Head of caudate nucleus (tissue), 42 donors: ENCODE measurements around the gene CACNA2D2.
A peak's percentile ranks its signal among the peaks of the same experiment; 100 is the strongest.

Source experiments
- DNase-seq, 42 donors: peaks; one replicate each; pipeline versions ENCODE4 v3.0.0 to v3.0.0-alpha.2; 2020 to 2021; ENCODE audit warnings: mixed read lengths in 7 of 42
- intact Hi-C: fragments of 100-400 bp; cut with DNase I; formaldehyde crosslinking; loops from one replicate; pipeline ENCODE4 v1.15.0; 2022

Gene CACNA2D2

DNA sequence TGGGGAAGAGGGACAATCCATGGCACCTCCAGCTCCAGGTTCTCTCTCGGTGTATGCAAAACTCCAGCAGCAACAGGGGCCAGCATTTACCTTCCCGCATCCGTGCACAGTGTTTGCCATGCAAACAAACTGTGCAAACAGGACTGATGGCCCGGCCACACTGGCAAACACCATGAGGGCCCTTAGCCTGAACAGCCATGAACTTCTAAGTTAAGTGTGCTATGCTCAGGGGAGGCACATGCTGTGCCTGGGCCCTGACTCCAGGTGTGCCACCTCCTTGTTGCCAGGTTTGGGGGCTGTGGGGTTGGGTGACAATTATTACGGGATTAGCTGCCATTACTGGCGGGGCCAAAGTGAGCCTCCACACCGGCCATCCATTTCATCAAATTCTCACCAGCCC, 57.5 kb downstream of the CACNA2D2 start:
- intact Hi-C loops = no loop called here
- no peak for DNase-seq

DNA sequence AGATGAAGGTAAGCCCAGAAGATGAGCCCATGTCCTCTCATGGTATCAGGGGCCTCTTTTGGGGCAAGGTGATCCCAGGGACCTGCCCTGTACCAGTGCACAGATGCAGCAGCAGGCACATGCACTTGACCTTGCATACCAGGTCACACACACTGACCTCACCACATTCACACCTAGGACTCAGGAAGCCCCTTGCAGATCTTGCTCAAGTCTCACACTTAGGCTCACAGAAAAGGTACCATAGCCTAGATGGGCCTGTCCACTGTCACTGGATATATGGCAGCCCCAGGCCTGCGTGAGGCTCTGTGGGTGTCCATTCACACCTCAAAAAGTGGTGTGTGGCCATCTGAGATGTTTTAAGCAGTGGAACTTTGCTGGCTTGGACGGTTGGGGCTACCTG, 58.7 kb downstream of the CACNA2D2 start:
- intact Hi-C loops = no loop called here
- DNase-seq = no peak

DNA sequence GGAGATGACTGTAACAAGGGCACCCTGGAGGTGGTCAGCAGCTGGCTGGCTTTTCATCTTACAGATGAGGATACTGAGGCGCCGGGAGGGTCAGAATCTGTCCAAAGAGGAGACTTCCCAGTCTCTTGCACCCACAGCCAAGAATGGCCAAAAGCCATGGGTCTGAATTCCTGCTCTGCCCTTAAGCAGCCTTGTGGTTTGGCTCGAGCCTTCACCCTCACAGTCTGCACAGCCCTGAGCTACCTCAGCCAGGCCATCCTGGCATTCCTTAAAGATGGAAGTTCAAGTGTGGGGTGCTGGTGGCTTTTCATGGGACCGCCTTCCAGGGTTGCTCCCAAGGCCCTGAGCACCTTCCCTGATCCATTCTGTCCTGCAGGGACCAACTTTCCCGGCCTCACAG, 59.2 kb downstream of the CACNA2D2 start:
- no peak for DNase-seq
- intact Hi-C loops = no loop called here

DNA sequence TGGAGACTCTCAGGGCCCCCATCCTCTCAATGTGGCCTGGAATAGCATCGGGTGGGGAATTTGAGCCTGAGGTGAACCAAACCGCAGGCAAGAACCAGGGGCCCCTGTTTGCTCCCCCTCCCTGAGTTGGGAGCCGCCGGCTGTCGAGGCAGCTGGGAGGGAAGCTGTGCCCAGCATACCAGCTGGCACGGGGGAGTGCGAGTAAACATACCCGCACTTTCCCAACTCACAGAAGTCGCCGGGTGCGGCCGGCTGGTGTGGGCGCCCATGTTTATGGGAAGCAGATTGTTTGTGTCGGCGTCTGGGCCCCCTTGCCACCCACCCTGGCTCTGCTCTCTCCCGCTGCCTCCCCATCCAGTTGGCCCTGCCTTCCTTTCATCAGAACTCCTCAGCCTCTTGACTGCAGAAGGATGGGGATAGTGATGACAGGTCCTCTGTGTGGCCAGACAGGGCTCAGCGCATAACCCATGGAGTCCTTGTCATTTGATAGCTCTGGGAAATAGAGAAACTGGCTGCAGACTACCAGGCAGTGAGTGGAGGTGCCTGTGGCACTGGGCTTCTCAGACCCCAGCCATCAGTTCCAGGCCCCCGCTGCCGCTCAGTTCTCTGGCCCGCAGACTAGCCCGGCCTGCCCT, 60.4 kb downstream of the CACNA2D2 start:
- peak in 15 of 42 donors; percentile 16 to 66 (median 41) for DNase-seq
- intact Hi-C loops = no loop called here

DNA sequence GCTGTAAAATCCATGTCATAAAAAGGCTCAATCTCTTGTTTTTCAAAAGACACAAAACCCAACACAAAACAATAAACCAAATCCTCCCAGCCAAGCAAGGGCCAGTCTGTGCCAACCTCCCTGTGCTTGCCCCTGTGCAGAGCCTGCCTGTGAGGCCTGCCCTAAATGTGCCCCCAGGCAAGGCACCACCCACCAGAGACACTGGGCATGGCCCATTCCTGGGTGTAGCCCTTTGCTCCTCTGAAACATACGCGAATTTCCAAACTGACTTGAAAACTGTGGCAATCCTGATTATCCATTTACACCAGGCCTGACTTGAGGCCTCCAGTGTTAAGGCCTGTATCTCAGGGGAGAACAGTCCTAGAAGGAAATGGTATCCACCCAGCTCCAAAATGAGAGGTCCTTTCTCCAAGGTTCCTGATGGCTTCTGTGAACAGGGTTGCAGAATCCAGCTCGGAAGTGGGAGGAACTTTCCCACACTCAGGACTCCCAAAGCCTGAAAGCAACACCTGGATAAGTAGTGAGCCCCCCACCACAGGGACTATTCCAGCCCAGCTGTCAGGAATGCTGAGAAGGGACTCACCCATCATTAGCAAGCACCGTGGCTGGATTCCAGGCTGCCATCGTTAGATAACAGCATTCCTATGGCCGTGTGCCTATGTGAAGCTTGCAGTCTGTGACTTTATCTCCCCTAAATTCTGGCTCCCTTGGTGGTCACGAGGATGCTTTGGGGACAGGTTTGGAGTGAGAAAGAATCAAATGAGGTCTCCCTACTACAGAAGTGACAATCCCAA, 61.8 kb downstream of the CACNA2D2 start:
- intact Hi-C loops = no loop called here
- no peak for DNase-seq

DNA sequence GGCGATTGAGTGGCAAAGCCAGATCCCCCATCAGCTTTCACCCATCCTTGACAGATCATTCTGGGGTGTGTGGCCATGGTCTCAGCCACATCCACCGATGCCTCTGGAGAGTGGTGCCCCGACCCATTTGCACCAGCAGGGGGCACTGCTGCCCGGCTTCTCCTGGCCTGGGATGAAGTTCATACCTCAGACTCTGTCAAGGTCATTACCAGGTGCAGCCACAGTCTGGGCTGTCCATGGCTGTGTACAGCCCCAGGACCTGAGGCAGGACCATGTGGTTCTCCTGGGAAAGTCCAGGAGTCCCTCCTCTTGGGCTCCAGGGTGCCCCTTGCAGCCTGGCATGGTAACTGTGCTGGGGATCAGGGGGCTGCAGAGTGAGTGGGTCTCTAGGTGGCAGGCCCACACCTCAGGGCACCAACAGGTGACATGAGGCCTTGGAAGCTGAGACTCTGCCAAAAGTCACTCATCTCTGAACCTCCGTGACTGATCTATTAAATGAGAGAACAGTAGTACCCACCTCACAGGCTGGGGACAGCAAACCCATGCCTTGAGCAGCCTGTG, 67.2 kb downstream of the CACNA2D2 start:
- DNase-seq = peak in 41 of 42 donors; percentile 52 to 87 (median 73)
- intact Hi-C loops = loop anchor here (5.0 kb wide), 1 partner anchor 106 kb away; no protein-coding TSS in a partner anchor

DNA sequence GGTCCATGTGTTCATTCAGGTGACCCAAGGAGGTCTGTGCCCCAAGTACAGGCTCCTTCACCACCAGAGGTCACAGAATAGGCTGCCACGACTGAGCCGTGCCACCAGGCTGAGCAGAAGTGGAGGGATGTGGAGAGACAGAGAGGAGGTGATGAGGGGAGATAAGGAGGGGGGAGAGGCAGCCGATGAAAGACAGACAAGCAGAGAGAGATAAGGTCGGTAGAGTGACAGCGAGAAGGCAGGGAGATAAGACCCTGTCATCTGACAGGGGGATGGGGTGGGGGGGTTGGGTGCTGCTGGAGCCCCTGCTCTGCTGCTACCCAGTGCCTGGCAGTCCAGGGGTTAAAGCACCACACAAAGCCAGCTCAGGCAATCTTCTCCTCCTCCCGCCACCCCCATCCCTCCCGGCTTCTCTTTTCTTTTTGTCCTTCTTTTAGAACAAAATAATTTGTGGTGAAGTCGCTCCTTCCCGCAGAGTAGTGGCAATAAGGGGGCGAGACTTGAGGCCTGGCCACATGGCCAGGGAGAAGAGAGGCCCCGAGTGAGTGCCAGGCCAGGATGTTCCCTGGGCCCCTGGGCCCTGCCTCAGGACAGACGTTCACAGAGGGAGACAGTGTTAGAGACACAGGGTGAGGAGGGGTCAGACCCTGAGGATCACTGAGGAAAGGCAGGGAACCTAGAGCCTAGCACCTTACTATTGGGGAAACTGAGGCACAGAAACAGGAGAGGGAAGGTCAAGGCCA, 67.9 kb downstream of the CACNA2D2 start:
- intact Hi-C loops = loop anchor here (5.0 kb wide), 1 partner anchor 107 kb away; no protein-coding TSS in a partner anchor
- no peak for DNase-seq

DNA sequence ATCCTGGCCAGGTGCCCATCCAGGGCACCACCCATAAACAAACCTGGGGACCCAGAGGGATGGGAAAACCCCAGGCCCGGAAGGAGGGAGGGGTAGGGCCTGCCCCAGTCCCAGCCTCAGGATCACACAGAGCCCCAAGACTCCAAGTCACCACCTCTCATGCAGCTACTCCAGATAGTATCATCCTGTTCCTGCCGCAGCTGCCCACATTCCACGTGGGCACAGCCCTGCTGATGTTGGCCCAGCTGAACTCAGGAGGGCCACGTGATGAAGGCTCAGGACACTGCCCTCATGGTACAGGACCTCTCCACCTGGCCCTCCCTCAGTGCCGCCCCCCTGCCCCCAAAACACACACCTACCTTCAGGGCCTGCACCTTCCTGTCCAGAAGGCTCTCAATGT, 69.5 kb downstream of the CACNA2D2 start:
- intact Hi-C loops = no loop called here

DNA sequence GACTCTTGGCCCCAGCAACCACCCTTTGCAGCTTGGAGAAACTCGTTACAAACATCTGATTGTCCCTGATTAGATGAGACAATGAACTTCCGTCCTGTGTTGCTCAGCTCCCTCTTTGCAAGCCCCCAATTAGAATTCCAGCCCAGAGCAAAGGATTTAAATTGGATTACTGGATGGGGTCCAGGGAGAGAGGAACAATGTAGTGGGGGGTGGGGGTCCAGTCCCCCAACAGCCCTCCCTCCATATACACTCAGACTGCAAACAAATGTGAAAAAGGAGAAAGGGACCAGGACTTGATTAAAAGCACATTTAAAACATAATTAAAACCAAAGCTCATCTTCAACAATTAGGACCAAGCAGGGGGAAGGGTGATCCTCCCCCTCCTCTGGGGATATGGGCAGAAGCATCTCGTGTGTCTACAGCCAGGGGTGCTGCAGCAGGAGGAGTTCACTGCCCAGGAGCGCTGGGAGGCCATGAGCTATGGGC, 72.4 kb downstream of the CACNA2D2 start:
- peak in 3 of 42 donors; percentile 9 to 32 (median 28) for DNase-seq
- intact Hi-C loops = no loop called here

More for the DNA sequence above, 69.5 kb downstream of the CACNA2D2 start:
- no peak for DNase-seq

DNA sequence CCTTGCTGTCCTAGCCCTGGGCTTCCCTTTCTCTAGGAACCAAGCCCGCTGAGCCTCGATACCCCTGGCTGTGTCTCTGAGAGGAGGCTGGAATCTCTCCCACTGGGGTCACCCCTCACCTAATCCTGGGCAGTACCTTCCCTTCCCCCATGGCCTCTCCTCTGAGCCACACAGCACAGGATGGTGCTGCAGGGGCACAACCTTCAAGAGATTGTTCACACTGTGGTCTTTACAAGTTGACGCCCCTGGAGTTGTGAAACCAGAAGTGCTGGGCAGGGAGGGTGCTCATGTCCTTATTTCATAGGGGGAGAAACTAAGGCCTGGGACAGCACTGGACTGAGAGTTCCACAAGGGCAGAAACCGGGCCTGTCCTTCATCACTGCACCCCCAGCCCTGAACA, 73.2 kb downstream of the CACNA2D2 start:
- intact Hi-C loops = no loop called here
- no peak for DNase-seq

DNA sequence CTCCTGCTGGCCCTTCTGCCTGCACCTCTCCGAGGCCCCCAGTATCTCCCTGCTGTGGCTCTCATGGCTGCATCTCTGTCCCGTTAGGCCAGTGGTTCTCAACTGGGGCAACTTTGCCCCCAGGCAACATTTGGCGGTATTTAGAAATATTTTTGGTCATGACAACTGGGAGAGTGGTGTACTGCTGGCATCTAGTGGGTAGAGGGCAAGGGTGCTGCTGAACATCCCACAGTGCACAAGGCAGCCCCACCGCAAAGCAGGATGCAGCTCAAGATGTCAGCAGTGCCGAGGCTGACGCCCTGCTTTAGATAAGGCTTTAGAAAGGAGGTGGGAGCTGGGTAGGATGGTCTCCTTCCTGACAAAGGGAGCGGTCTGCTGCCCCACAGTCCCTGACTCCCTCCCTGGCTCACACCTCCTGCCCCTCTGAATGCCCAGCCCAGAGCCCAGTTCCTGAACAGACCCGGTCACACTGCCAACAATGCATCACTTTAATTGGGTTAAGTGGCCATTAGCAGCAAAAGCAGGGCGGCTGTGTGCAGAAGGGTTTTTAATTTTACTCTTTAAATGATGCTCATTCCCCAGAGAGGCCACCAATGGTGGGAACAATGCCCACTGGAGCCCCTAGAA, 75.3 kb downstream of the CACNA2D2 start:
- DNase-seq = peak in 2 of 42 donors; percentile 42 to 44
- intact Hi-C loops = no loop called here

DNA sequence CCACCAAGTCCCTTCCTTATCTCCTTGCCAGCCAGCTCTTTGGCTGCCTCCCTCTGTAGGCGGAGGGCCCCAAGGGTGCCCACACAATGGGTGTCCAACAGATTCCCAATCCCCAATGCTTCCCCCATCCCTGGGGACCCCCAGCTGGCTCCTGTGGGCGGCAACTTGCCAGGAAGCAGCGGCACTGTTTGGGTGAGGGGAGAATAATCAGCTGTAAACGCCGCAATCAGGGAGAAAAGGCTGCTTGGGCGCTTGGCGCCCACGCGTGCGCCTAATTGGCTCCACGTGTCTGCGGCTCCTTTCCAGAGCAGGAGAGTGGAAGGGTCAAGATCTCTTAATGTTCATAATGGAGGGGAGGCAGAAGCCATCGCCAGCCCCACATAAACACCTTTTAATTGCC, 76.2 kb downstream of the CACNA2D2 start:
- no peak for DNase-seq
- intact Hi-C loops = no loop called here

DNA sequence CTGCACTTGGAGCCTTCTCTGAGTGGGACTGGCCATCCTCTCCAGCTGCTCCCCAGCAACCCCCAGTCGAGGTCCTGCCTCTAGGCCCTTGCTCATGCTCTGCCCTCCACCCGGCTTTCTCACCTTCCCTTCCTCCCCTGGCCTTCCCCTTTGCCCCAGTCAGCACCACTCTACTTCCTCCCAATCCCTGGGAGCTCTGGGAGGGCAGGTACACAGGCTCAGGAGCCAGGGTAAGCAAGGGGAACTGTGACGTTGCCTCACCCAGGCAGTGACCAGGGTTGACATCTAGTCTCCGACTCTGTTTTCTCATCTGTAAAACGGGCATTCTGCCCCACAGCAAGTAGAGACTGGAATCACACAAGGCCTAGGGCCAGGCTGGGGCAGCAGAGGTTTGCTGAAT, 77.5 kb downstream of the CACNA2D2 start:
- DNase-seq = no peak
- intact Hi-C loops = no loop called here

DNA sequence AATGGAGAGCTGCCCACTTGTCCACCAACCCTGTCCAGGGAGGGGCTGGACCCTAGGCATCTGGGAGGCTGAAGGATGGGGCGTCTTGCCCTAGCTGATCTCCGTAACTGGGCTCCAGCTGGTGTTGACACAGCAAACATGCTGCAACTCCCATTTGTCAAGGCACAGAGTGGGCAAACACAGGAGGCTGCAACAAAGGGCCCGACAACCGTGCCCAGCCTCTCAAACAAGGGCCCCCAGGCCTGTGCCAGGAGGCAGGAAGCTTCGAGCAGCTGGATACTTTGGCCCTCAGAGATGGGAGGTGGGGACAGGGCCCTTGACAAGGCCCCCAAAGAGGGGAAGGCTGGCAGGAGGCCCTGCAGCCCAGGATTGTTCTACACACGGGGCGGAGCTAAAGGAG, 79.9 kb downstream of the CACNA2D2 start:
- peak in 29 of 42 donors; percentile 10 to 62 (median 34) for DNase-seq
- intact Hi-C loops = no loop called here

DNA sequence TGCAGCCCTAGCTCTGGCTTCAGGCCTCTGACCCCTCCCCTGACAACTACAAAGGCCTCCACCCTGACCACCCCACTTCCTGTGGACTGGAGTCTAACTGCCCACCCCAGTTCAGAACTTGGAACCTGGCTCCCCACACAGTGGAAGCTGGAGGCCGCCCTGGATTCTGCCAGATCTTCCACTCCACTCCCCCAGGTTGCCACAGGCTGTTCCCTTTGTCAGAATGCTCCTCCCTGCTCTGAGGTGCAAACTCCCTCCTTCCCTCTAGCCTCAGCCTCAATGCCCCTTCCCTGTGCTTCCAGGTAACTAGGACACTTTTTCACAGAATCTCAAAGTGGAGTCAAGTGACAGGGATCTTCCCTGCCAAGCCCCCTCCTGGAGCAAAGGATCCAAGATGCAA, 81.3 kb downstream of the CACNA2D2 start:
- intact Hi-C loops = no loop called here
- no peak for DNase-seq

DNA sequence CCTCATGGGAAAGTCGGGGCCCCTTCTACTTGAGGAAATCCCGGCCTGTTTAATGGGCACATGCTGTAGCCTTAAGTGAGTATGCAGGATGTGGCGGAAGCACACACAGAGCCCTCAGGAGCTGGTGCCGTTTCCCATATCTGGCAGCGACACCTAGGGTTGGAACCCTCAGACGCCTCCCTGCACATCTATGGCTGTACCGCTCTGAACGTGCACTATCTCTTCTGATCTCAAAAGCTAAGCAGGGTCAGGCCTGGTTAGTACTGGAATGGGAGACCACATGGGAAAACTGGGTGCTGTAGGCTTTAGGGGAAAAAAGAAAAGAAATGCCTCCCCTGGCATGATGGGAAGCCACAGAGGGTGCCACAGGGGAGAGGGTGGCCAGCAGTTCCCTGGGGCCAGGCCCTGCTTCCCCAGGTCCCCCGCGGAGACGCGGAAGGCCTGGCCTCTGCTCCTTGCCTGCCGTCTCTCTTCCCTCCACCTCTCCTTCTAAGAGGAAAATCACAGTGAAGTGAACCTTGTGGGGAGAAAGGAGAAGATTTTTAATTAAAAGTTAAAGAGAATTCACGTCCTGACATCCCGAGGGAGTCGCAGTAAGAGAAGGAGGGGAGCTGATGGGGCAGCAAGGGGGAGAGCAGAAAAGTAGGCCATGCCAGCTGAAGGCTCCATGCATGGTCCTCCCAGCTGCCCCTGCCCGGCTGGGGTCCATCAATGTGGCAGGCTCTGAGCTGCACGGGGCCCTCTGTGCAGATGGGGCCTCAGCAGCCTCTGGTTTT, 83.7 kb downstream of the CACNA2D2 start:
- no peak for DNase-seq
- intact Hi-C loops = no loop called here

DNA sequence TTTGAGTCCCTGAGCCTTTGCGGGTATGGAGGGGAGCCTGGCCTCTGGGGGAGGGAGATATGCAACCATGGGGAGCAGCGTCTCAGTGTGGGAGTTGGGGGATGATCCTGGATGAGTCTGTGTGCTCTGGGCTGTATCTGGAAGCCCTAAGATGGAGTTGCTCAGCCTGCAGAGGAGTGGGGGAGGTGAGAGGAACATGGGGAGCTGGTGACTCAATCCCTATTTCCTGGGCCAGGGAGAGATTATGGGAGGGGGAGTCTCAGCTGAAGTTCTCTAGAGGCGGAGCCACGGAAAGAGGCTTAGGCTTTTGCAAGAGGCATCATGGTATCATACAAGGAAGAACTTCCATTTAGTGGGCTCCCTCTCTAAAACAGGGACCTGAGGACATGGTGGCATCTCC, 84.6 kb downstream of the CACNA2D2 start:
- DNase-seq = peak; percentile 15 to 87 (median 56)
- intact Hi-C loops = no loop called here

DNA sequence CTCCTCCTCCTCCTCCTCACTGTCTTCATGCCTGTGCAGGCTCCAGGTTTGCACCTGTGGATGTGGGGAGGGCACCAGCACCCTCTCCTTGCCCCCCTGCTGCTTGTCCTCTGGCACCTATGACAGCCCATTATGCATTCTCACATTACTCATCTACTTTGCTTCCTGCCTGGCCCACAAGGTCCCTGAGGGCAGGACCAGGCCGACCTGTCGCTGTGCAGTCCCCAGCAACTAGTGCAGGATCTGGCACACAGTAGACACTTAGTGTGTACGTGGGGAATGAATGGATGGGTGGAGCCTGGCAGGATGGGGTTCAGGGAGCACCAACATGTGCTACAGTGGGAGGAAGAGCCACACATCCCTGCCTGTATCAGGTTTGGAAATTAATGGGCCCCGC, 85.8 kb downstream of the CACNA2D2 start:
- intact Hi-C loops = no loop called here
- no peak for DNase-seq
